GM10266 (cell line): Measurements from ENCODE around the gene GP9.

Source experiments
- DNase-seq: peaks from one replicate; pipeline ENCODE4 v3.0.0; 2012; ENCODE audit errors: extremely low spot score
- CTCF ChIP-seq: IDR thresholded peaks from 2 replicates; pipeline ENCODE4 v1.5.1; 2012; ENCODE audit warnings: mild to moderate bottlenecking, low read depth; ENCODE audit not compliant: control insufficient read depth, insufficient read depth; ENCODE audit errors: missing control alignments

The GP9 gene

GRCh38 chr3:129017484-129017899, 43.1 kb upstream of the GP9 start:
- DNase-seq = no peak
- no peak for TF ChIP-seq CTCF

- no peak for TF ChIP-seq CTCF
Observed at GRCh38 chr3:129018271-129018670, 42.3 kb upstream of the GP9 start.

GRCh38 chr3:129018751-129019150, 41.8 kb upstream of the GP9 start:
- no peak for DNase-seq
- no peak for TF ChIP-seq CTCF

More at GRCh38 chr3:129018271-129018670, 42.3 kb upstream of the GP9 start:
- no peak for DNase-seq

GRCh38 chr3:129019266-129019665, 41.3 kb upstream of the GP9 start:
- DNase-seq = no peak
- no peak for TF ChIP-seq CTCF

GRCh38 chr3:129020691-129021090, 39.9 kb upstream of the GP9 start:
- no peak for TF ChIP-seq CTCF
- no peak for DNase-seq

GRCh38 chr3:129021140-129021551, 39.4 kb upstream of the GP9 start:
- no peak for DNase-seq
- no peak for TF ChIP-seq CTCF

GRCh38 chr3:129022114-129023007, 38.2 kb upstream of the GP9 start:
- no peak for TF ChIP-seq CTCF
- no peak for DNase-seq
